OCI-LY3 (cell line): ENCODE data around the gene CCSER1.

ENCODE experiments used
- CTCF ChIP-seq: fragments of 200-600, 300-600 bp; sonication (generic); IDR thresholded peaks from 2 replicates; pipeline ENCODE4 v1.5.1; 2014; ENCODE audit warnings: antibody characterized with exemption, low read length, low read depth
- EZH2phosphoT487 ChIP-seq: fragments of 200-600 bp; shearing (Covaris generic); IDR thresholded peaks from 2 replicates; pipeline ENCODE4 v1.6.1; 2018; ENCODE audit warnings: antibody characterized with exemption, mixed run types, low read depth

GRCh38 chr4:90403781-90404180, 276.6 kb downstream of the CCSER1 start:
- TF ChIP-seq CTCF = no peak
- no peak for TF ChIP-seq EZH2phosphoT487
